GM19025 (cell line): ENCODE results near the gene CES5A.
"Not testable (repeated sequence)": the region's sequence is repeated elsewhere in the genome, so short reads cannot be mapped to it uniquely, and the experiment has no call there.

Experiments
- ATAC-seq: cut with Tn5 transposase; IDR thresholded peaks from one replicate; pipeline ENCODE4 v1.9.1; 2021; ENCODE audit warnings: mild to moderate bottlenecking, low read depth, moderate library complexity; ENCODE audit not compliant: unreplicated experiment

CES5A gene, protein sequence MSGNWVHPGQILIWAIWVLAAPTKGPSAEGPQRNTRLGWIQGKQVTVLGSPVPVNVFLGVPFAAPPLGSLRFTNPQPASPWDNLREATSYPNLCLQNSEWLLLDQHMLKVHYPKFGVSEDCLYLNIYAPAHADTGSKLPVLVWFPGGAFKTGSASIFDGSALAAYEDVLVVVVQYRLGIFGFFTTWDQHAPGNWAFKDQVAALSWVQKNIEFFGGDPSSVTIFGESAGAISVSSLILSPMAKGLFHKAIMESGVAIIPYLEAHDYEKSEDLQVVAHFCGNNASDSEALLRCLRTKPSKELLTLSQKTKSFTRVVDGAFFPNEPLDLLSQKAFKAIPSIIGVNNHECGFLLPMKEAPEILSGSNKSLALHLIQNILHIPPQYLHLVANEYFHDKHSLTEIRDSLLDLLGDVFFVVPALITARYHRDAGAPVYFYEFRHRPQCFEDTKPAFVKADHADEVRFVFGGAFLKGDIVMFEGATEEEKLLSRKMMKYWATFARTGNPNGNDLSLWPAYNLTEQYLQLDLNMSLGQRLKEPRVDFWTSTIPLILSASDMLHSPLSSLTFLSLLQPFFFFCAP

DNA sequence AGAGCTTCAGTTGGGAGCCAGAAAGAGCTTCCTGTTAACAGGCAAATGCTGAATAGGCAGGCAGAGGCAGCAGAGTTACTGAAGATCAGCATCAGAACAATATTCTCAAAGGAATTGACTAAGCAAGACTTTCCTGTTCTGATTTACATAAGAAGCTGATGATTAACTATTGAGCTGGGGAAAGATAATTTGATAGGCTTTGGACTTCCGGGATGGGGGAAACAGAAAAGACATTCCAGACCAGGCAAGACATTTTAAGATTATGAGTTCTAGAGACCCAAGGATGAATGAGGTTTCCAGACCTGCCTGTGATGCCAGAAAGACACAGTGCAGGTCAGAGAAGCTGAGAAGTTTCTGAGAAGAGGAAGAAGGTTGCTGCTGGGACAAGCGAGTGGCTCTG lies at the start of gene CES5A:
Gene CES5A, minus strand, starts transcription at position 101 of the 400 bp plus-strand sequence. CDS start 152 bp downstream, outside the sequence.
- ATAC-seq = no peak

DNA sequence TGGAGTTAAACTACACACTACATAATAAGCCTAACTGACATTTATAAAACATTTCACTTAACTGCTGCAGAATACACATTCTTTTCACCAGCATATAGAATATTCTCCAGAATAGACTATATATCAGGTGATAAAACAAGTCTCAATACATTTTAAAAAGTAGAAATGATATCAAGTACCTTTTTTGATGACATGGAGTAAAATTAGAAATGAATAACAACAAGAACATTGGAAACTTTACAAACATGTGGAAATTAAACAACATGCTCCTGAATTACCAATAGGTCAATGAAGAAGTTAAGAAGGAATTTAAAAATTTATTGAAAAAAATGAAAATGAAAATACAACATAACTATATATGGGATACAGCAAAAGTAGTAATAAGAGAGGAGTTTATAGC lies 47.5 kb upstream of the CES5A start:
- ATAC-seq = no peak

DNA sequence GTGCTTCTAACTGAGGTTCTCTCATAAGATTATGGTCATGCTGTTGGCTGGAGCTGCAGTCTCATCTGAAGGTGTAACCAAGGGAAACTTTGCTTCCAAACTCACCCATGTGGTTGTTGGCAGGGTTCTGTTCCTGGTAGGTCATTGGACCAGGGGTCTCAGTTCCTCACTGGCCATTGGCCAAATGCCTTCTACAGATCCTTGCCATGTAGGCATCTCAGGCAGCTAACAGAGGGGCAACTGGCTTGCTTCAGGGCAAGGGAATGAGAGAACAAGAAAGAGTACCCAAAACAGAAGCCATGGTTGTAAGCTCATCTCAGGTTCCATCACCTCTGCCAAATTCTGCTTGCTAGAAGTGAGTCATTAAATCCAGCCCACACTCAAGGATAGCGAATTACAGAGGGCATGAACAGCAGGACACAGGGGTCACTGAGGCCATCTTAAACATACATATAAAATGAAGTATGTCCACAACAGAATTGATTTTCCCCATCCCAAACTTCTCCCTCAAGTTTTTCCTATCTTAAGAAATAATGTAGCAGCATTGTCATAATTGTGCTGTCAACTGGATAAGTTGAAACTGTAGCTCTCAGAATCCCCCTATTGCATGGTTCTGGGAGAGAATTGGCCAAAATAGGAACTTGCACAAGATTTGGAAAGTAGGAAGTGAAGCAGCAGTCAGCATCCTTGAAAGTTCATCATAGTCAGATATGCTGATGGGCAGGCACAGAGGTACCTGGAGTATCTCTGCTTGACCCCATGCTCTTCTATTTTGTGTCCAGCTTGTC lies 42.4 kb upstream of the CES5A start:
- ATAC-seq = no peak

DNA sequence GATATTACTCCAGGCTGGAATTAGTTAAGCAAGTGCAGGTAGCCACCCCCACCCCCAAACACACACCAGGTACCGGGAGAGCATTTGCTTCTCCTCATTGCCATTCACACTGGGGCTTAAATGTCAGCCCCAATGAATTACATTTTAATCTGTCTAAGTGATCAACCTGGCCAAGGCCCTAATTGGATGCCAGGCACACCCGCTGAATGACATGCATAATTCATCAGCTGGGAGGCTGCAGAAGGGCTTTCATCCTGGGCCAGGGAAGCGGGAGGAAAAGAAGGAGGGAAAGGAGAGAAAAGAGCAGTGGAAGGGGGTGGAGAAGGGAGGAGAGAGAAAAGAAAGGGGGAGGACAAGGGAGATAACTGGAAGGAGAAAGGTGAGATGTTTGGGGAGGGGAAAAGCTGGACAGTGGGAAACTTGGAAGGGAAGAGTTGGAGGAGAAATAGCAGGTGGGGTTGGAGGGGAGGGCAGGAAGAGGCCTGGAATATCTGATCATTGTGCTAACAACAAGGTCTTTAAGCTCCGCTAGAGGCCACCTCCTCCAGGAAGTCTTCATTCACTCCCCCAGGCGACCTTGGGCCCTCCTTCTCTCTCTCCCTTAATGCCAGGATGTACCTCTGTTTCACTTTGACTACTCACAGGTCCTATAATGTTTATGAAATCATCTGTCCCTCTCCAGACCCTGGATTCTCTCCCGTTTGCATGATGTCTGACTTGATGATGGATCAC lies 40.1 kb upstream of the CES5A start:
- ATAC-seq = no peak

DNA sequence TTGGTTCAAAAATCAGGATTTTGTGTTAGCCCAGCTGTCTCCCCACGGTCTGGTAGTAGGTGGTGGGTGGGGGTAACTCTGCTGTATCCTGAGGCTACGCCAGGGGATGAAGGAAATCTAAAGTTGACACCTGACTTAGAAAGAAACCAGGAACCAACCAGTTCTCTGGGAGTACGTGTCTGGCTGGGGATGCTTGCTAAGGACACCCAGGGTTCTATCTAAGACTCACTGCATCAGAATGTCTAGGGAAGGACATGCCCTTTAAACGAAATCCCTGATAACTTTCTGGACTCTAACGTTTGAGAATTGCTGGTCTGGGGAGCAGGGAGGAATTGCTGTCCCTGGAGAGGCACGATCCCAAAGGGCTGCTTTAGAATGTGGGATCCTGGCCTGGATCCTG lies 39.2 kb upstream of the CES5A start:
- ATAC-seq = no peak

DNA sequence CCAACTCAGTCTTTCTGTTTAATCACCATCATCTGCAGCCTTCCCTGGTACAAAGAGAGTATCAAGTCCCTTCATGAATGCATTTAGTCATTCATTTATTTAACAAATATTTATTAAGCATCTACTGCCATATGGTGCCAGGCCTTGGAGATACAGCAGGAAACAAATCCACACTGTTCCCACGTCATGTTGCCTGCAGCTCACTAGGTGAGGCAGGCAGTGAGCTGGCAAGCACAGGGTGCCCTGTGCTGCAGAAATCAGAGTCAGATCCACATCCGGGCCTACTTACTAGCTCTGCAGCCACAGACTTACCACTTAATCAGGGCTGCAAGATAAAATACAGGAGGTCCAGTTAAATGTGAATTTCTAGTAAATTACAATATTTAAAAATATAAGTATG lies 38.5 kb upstream of the CES5A start:
- ATAC-seq = no peak

DNA sequence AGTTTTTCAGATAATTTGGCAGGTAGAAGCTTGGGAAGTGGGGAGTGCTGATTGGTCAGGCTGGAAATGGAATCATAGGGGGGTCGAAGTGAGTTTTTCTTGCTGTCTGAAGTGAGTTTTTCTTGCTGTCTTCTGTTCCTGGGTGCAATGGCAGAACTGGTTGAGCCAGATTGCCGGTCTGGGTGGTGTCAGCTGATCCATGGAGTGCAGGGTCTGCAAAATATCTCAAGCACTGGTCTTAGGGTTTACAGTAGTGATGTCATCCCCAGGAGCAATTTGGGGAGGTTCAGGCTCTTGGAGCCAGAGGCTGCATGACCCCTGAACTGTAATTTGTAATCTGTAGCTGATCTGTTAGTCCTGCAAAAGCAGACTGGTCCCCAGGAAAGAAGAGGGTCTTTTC lies 37.9 kb upstream of the CES5A start:
- ATAC-seq = not testable (repeated sequence)

DNA sequence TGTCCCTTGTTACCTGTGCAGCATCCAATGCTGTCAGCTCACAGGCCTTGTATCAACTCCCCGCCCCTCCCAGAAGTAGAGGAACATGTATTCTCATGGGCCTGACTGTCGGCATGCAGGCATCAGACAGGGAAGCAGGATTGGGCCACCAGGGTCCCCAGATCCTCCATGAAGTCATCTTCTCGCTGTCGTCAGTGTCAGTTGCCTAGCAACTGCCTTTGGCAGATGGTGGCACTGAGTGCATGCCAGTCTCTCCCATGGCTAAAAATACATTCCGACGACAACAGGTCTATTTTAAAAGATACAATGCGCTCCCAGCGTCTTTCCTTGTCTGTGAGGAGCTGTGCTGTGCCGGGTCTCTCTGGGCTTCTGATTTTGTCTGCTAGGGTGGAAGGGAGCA lies 36.8 kb upstream of the CES5A start:
- no peak for ATAC-seq

DNA sequence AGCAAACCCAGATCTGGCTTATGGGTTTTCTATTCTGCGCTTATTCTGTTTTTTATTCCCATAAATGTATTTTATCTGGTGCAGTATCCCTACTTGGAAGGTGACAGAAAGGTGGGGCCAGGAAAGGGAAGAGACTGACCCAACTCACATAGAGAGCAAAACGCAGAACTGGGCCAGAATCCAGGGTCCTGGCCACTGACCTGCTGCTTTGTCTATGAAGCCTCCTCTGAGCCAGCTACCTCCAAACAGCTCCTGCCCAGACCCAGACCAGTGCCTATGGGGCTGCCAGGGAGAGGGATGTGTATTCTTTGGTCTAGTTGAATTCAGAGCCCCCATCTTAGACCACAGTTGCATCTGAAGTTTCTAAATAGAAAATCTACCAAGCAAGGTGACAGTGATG lies 36.4 kb upstream of the CES5A start:
- ATAC-seq = no peak

DNA sequence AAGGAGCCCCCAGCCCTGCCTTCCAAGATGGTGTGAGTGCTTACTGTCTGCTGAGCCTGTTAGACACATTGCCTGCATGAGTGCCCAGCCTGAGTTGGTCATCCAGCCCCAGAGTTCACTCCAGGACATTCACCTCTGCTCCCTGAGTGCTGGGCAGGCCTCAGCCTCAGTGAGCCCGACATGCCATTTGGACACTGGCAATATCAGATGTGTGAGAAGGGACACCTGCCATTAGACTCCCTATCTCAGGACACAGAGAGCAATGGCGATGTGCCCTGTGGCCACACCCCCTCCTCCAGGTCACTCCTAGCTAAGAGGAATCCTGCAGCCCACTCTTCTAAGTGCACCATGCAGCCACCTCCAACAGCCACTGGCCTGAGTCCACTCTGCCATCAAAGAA lies 34.7 kb upstream of the CES5A start:
- no peak for ATAC-seq

DNA sequence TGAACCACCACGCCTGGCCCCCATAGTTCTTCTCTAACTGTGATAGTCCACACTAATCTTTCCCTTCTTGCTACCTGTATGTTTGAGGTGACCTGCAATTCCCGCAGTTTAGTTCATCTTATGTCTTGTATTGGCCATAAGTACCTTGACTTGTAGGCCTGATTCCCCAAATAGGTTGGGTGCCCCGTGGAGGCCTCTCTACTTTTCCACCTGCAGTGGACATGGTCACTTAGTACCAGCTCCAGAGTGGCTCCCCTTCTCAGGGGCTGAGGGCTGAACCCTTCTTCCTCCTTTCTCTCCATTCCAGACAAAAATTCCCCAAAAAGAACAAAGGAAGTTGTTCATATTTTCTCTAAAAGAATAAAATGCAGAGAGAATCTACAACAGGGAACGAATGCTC lies 33.5 kb upstream of the CES5A start:
- no peak for ATAC-seq

DNA sequence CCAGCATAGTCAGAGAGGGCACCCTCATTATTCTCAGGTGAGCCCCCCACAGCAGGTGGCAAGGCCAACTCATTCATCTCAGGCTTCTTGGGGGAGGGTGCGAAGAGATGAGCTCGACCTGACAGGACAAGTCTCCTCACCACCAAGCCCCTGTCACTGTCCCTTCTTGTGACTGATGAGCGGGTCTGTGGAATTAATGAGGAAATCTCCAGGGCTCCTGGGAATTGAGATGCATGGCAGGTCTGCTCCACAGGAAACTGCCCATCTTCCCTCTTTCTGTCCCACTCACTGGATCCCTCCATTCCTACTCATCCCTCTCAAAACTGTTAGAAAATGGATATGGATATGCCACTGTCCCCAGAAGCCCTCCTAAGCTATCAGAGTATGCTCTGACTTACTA lies 32.5 kb upstream of the CES5A start:
- no peak for ATAC-seq

DNA sequence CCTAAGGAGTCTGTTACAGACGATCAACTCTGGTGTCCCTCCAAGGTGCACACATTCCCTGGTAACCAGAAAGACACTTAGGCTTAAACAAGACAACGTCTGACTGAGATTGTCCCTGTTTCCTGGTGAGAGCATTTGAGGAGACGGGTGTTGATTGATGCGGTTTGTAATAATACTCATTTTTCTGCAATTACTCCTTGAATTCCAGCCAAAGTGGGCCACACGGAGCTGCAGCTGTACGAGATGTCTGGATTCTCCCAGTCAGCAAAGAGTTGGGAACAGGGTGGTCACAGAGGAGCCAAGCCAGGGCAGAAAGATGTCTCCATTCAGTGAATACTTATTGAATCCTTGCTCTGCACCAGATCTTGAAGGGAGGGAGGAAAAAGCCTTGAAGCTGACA lies 30.9 kb upstream of the CES5A start:
- ATAC-seq = no peak

DNA sequence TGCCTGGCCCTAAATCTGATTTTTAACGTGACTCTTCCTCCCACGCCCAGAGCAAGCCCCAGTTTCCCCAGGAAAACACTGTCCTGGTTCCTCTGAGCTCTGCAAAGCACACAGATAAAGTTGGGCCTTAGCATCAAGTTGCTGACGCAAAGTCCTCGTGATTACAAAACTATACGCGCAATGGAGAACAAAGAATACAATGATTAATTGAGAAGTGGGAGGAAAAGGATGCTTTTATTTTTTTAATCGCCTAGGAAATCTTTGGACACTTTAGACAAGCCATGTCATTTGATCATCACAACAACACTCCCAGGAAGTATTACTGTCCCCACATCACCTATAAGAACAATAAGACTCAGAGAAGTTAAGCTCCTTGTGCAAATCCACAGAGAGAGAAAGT lies 30.5 kb upstream of the CES5A start:
- ATAC-seq = no peak

DNA sequence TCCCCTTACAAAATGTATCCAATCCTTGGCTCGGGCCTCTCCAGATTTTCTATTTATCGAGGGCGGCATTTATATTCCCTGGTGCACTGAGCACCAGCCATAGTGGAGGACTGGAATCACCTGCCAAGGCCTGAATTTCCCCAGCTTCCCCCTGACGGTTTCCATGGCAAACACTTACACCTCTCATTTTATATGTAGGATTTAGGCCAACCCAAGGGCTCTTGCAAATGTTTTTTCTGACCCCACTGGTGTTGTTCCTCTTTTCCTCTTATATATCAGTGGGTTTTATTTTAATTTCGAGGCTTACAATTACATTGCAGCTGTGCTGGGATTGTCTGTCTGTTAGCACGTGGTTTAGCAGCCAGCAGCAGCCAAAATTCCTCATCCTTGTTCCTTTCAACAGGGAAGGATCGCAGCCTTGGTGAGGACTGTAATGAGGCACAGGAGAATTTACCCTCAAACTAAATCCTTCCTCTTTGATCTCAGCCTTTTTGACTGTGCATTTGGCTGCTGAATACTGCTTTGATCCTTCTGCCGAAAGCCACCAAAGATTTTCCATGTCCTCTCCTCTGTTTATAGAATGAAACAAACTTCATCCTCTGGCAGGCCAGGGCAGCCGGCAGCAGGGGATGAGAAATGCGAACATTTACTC lies 26.5 kb upstream of the CES5A start:
- ATAC-seq = no peak

DNA sequence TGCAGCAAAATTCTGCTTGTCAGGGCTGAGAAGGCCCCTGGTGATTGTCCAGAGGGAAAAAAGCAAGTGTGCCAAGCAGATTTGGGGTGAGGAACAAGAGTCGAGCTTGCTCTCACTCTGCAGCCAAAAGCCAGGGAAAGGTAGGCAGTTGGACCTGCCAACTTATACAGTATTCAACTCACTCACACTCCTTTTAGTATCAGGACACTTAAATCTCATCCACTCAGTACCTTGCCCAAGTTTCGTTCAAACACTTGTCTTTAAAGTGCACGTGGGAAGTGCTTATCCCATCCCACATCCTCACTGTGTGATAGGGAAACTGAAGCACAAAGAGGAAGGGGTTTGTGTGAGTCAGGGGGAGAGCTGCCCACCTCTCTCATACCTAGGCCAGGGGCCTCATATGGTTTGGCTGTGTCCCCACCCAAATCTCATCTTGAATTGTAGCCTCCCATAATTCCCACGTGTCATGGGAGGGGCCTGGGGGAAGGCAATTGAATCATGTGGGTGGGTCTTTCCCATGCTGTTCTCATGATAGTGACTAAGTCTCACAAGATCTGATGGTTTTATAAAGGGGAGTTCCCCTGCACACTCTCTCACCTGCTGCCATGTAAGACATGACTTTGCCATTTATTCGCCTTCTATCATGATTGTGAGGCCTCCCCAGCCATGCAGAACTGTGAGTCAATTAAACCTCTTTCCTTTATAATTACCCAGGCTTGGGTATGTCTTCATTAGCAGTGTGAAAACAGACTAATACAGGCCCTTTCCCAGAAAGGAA lies 25.6 kb upstream of the CES5A start:
- ATAC-seq = no peak

DNA sequence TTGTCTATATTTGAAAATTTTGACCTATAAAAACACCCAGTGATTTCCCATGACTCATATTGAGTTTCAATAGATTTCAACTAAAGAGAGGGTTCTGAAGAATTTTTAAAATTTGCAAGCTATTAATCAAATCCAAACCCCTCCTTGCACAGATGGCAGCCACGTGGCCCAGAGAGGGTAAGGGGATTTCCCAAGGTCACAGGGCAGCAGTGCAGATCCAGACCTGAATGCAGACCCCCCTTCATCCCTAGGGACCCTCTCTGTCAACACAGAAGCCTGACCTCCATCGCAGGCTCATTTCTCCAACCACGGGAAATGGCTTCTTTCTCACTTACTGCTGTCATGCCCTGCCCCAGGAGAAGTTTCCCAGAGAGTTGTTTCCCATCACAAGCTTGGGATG lies 24.7 kb upstream of the CES5A start:
- no peak for ATAC-seq

DNA sequence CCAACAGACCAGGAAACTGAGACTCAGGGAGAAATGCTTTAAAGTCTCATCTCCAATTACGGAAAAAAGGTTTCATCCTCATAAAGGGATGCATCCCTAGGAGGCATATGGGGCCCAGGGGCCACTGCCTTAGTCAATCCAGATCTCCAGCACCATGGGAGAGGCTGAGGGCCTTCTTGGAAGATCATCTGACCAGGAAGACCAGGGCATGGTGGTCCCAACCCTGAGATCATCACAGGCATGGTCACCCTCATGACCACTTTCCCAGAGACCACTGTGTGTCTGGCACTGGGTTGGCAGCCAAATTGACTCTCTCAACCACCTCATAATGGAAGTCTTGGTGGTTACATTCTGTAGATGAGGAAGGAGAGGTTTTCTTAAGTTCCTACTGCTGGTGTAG lies 23.4 kb upstream of the CES5A start:
- no peak for ATAC-seq

DNA sequence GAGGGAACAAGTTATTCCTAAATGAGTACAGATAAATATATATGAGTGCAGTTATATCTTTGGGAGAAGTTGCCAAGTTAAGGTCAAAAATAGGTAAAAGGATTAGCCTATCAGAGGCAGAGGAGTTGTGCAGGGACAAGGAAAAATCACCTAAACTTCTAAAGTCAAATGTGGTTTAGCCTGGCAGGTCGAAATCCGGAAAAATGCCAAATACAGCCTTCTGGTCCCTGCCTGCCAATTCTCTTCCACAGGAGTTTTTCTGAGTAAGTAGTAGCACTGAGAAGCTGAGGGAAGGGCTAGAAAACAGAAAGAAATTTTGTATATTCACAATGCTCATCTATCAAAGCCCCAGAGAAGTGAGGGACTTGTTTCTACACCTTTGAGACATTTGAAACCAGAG lies 17.6 kb upstream of the CES5A start:
- ATAC-seq = no peak

DNA sequence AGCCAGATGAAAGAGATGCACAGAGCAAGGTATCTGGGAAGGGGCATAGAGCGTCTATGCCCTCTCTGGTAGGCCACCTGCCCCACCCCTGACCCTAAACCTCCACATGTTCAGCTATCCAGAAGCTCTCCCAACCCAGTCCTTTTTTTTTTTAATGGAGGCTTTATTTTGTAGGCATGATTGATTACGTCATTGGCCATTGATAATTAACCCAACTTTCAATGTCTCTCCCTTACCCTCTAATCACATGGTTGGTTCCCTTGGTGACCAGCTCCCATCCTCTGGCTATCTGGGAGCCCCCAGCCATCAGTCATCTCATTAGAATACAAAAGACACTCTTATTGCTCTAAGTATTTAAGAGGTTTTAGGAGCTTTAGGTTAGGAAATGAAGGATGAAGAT lies 14.3 kb upstream of the CES5A start:
- no peak for ATAC-seq
